CD4-positive, alpha-beta T cell (primary cell): ENCODE measurements around the gene IL18R1. TPM values are rescaled to one million over a fixed set of nuclear protein-coding genes. Genes with fewer than 3 reads are reported as not detected.

Experiments used
- ATAC-seq: fragments of 200-7000 bp; cut with Tn5 transposase; one replicate; pipeline ENCODE4 v1.10.0; 2022; ENCODE audit warnings: mild to moderate bottlenecking; ENCODE audit not compliant: poor library complexity
- CTCF ChIA-PET: fragments of 350-600 bp; sonication (Branson Sonifier 250); formaldehyde crosslinking; loops from one replicate; lab custom pipeline; 2021; ENCODE audit warnings: antibody characterized with exemption, inconsistent platforms; lab: Charles Lee
- POLR2A ChIA-PET: fragments of 350-600 bp; sonication (Branson Sonifier 250); formaldehyde crosslinking; loops from one replicate; lab custom pipeline; 2021; ENCODE audit warnings: antibody characterized with exemption, inconsistent platforms; lab: Charles Lee
- DNase-seq, 14 experiments: peaks; one replicate each; pipeline ENCODE4 v3.0.0-alpha.2; 2013 to 2020; ENCODE audit warnings: mixed read lengths in 2 of 14
- H3K27ac ChIP-seq, 2 donors: one replicate each; pipeline versions ENCODE4 v1.5.1 to v1.7.0; 2013; ENCODE audit warnings: low read length in 2 of 2, low read depth in 1 of 2, mild to moderate bottlenecking in 1 of 2
- H3K27me3 ChIP-seq, 2 experiments: 1 replicate in 1 of 2; 2 replicates in 1 of 2; pipeline versions ENCODE4 v1.6.1 to v1.7.0; 2013; ENCODE audit warnings: low read length in 2 of 2, control low read depth in 1 of 2, mild to moderate bottlenecking in 1 of 2, moderate library complexity in 1 of 2; ENCODE audit not compliant: insufficient read depth in 2 of 2, control insufficient read depth in 1 of 2
- H3K36me3 ChIP-seq: one replicate; pipeline ENCODE4 v1.6.1; 2013; ENCODE audit warnings: low read length, control low read depth; ENCODE audit not compliant: insufficient read depth
- H3K4me1 ChIP-seq: one replicate; pipeline ENCODE4 v1.6.1; 2013; ENCODE audit warnings: low read length, control low read depth; ENCODE audit not compliant: insufficient read depth
- H3K4me3 ChIP-seq: one replicate; pipeline ENCODE4 v1.5.1; 2013; ENCODE audit warnings: mild to moderate bottlenecking, low read length, moderate library complexity
- H3K9me3 ChIP-seq, 2 experiments: 1 replicate in 1 of 2; 2 replicates in 1 of 2; pipeline versions ENCODE4 v1.6.1 to v1.7.0; 2013; ENCODE audit warnings: low read length in 2 of 2, mild to moderate bottlenecking in 2 of 2, control low read depth in 1 of 2, moderate library complexity in 1 of 2; ENCODE audit not compliant: control insufficient read depth in 1 of 2, insufficient read depth in 1 of 2
- H3K27ac Mint-ChIP-seq: one replicate; pipeline ENCODE4 v1.8.0; 2020; ENCODE audit warnings: mixed read lengths
- H3K27me3 Mint-ChIP-seq: one replicate; pipeline ENCODE4 v1.8.0; 2021; ENCODE audit warnings: mixed read lengths
- H3K36me3 Mint-ChIP-seq: one replicate; pipeline ENCODE4 v1.8.0; 2021; ENCODE audit warnings: low read depth, mixed read lengths
- H3K4me1 Mint-ChIP-seq: one replicate; pipeline ENCODE4 v1.8.0; 2021; ENCODE audit warnings: low read depth, mixed read lengths
- H3K4me3 Mint-ChIP-seq: one replicate; pipeline ENCODE4 v1.8.0; 2020; ENCODE audit warnings: mild to moderate bottlenecking, mixed read lengths
- H3K9me3 Mint-ChIP-seq: one replicate; pipeline ENCODE4 v1.8.0; 2020; ENCODE audit warnings: mixed read lengths
- intact Hi-C, 2 experiments: fragments of 100-400 bp; cut with DNase I in 1 of 2; cut with micrococcal nuclease in 1 of 2; formaldehyde crosslinking; loops; one replicate each; pipeline versions ENCODE4 v1.15.1 to v1.9.0; 2023 to 2025; cut with DNase I, micrococcal nuclease
- total RNA-seq, 174 experiments: library from RNA in 2 of 174; stranded (reverse) in 2 of 174; gene quantifications; one replicate each; pipeline ENCODE4 v1.2.3 and lab custom pipeline; 2021 to 2026
- TF ChIP-seq, protein P1 (sequence below): fragments of 200-600 bp; IDR thresholded peaks from one replicate; pipeline ENCODE4 v1.8.0; 2022; ENCODE audit warnings: antibody characterized with exemption, mild to moderate bottlenecking

IL18R1 gene
- total RNA-seq, 2 experiments from 2014 or later: 7.6 to 9.1 TPM

DNA sequence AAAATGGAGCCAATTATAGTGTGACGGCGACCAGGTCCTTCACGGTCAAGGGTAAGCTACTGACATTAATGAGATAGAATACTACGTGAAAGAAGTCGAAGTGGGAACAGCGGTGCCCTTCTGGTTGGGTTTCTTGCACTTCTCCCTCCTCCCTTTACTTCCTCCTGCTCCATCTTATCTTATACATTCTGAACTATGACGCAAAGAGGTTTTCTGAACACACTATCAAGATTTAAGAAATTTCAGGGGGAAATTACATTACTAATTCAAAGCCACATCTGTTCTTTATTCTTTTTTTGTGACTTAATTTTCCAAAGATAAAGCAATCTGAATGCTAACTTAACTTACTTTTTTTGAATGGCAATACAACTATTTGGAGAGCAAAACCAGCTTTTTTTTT is 14.8 kb upstream of the IL18R1 start:
- H3K27ac Mint-ChIP-seq: no peak overlapping the region
- Histone ChIP-seq H3K4me1 (no peaks in the 10 kb centered on the region), H3K27me3 (no peaks in the 10 kb centered on the region), H3K36me3 (no peaks in the 10 kb centered on the region), H3K27ac (no peak overlapping the region), H3K9me3 (no peaks in the 10 kb centered on the region), H3K4me3 (no peak overlapping the region)
- intact Hi-C loops: no loop called here
- no peak for DNase-seq
- H3K4me1 Mint-ChIP-seq: no peaks in the 10 kb centered on the region
- ChIA-PET POLR2A (no interaction called here), CTCF (no interaction called here)
- TF ChIP-seq, protein P1, sequence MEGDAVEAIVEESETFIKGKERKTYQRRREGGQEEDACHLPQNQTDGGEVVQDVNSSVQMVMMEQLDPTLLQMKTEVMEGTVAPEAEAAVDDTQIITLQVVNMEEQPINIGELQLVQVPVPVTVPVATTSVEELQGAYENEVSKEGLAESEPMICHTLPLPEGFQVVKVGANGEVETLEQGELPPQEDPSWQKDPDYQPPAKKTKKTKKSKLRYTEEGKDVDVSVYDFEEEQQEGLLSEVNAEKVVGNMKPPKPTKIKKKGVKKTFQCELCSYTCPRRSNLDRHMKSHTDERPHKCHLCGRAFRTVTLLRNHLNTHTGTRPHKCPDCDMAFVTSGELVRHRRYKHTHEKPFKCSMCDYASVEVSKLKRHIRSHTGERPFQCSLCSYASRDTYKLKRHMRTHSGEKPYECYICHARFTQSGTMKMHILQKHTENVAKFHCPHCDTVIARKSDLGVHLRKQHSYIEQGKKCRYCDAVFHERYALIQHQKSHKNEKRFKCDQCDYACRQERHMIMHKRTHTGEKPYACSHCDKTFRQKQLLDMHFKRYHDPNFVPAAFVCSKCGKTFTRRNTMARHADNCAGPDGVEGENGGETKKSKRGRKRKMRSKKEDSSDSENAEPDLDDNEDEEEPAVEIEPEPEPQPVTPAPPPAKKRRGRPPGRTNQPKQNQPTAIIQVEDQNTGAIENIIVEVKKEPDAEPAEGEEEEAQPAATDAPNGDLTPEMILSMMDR: no peak
- H3K9me3 Mint-ChIP-seq: no peaks in the 10 kb centered on the region
- H3K4me3 Mint-ChIP-seq: no peak overlapping the region
- H3K36me3 Mint-ChIP-seq: no peaks in the 10 kb centered on the region
- no peak for ATAC-seq
- H3K27me3 Mint-ChIP-seq: no peaks in the 10 kb centered on the region

DNA sequence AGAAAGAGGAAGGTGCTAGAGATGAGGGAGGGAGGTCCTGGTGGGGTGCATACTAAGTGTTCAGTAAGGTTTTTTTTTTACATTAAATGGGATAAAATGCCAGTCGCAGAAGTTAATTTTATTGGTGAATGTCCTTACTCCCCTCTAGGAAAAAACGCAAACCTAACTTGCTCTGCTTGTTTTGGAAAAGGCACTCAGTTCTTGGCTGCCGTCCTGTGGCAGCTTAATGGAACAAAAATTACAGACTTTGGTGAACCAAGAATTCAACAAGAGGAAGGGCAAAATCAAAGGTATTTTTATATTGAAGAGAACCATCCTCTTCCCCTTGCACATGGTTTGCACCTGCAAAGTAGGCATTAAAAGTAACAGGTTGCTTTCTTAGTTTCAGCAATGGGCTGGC is 12.7 kb upstream of the IL18R1 start:
- CTCF ChIA-PET: no interaction called here

DNA sequence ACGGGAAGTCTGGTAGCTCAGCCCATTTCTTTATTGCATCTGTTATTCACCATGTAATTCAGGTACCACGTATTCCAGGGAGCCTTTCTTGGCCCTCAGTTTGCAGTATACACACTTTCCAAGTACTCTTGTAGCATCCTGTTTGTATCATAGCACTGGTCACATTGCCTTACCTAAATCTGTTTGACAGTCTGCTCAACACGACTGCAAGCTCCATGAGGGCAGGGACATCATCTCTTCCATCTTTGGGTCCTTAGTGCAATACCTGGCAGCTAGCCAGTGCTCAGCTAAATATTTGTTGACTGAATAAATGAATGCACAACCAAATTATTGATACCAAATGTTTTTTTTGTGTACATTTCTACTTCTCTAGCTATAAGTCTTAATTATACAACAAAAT is 11.2 kb upstream of the IL18R1 start:
- Mint-ChIP-seq H3K27me3 (no peaks in the 10 kb centered on the region), H3K36me3 (no peaks in the 10 kb centered on the region), H3K4me1 (no peaks in the 10 kb centered on the region), H3K27ac (no peak overlapping the region), H3K4me3 (no peak overlapping the region), H3K9me3 (no peaks in the 10 kb centered on the region)
- CTCF ChIA-PET: no interaction called here
- H3K36me3 ChIP-seq: no peaks in the 10 kb centered on the region
- H3K9me3 ChIP-seq: no peaks in the 10 kb centered on the region
- intact Hi-C loops: no loop called here
- H3K27ac ChIP-seq: no peak overlapping the region
- no peak overlapping the region for H3K4me3 ChIP-seq
- no peak for ATAC-seq
- no peak for DNase-seq
- H3K27me3 ChIP-seq: no peaks in the 10 kb centered on the region
- TF ChIP-seq, protein P1: no peak
- POLR2A ChIA-PET: no interaction called here
- no peaks in the 10 kb centered on the region for H3K4me1 ChIP-seq

More for the DNA sequence above, 12.7 kb upstream of the IL18R1 start:
- intact Hi-C loops: no loop called here
- ATAC-seq: no peak
- no peak overlapping the region for H3K4me3 Mint-ChIP-seq
- Histone ChIP-seq H3K9me3 (no peaks in the 10 kb centered on the region), H3K4me3 (no peak overlapping the region), H3K27ac (no peak overlapping the region), H3K27me3 (no peaks in the 10 kb centered on the region), H3K36me3 (no peaks in the 10 kb centered on the region), H3K4me1 (no peaks in the 10 kb centered on the region)
- H3K36me3 Mint-ChIP-seq: no peaks in the 10 kb centered on the region
- H3K27ac Mint-ChIP-seq: no peak overlapping the region
- no peaks in the 10 kb centered on the region for H3K27me3 Mint-ChIP-seq
- TF ChIP-seq, protein P1: no peak
- H3K9me3 Mint-ChIP-seq: no peaks in the 10 kb centered on the region
- DNase-seq: no peak
- POLR2A ChIA-PET: no interaction called here
- no peaks in the 10 kb centered on the region for H3K4me1 Mint-ChIP-seq
